SIG-M5 treated with dmso at 0.1 percent for 504 hours (cell line): ENCODE measurements around the gene SNX4.
"Not testable (repeated sequence)": the region's sequence is repeated elsewhere in the genome, so short reads cannot be mapped to it uniquely, and the experiment has no call there.

Source experiments
- DNase-seq: peaks from one replicate; lab custom pipeline; 2025; ENCODE audit not compliant: unreplicated experiment; lab: John Stamatoyannopoulos, UW

Gene SNX4

DNA sequence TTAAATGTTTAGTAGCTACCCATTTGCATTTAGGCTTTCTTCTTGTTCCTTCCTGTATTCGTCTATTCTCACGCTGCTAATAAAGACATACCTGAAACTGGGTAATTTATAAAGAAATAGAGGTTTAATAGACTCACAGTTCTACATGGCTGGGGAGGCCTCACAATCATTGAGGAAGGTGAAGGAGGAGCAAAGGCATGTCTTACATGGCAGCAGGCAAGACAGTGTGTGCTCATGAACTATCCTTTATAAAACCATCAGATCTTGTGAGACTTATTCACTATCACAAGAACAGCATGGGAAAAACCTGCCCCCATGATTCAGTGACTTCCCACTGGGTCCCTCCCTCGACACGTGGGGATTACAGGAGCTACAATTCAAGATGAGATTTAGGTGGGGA, 114.5 kb downstream of the SNX4 start:
- DNase-seq: not testable (repeated sequence)

DNA sequence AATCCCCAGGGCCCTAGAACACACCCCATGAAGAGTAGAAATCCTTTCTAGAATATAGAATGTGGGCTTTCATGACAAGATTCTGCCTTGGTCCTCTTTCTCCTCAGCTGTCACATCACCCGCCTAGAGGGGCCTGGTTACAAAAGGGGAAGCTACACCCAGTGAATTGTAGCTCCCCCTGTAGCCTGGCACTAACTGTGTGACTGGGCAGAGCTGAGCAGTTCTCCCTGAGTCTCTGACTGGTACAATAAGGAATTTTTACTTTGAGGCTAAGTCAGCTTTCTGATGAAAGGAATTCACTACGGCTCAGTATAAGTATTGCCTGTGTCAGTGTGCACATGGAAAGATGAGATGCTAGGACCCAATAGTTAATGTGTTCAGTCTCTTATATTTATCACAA, 116.2 kb downstream of the SNX4 start:
- peak; percentile 44 for DNase-seq

DNA sequence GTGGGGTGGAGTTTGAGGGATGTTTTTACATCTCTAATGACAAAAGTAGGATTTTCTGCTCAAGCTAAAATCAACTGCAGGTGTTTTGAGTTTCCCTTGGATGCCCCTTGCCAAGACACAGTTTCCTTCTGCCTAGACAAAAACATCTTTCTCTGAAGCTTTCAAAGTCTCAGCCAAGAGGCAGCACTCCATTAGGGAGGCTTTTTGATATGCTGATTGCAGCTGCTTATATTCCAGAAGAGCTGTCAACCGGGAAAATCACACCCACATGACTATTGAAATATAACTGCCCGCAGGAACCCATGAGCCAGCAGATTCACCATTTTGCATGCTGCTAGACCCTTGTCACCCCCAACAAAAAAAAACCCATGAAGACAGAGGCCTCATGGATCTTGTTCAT, 117.4 kb downstream of the SNX4 start:
- DNase-seq: no peak

DNA sequence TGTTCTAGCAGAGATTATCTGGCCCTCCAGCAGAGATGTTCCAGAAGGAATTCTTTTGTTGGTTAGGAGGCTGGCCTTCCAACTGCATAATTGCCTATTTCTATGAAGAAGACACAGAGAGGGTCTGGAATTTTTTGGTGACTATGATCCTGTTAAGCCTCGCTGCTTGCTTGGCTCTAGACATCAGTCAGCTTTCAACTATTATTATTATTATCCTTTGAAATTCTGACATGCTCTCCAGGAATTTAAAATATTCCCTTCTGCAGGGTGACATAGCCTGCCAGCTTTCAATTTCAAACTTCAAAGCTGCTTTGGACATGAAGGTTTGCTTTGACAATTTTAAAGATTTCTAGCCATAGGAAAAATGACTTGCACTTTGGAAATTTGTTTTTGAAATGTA, 118.6 kb downstream of the SNX4 start:
- DNase-seq: no peak

DNA sequence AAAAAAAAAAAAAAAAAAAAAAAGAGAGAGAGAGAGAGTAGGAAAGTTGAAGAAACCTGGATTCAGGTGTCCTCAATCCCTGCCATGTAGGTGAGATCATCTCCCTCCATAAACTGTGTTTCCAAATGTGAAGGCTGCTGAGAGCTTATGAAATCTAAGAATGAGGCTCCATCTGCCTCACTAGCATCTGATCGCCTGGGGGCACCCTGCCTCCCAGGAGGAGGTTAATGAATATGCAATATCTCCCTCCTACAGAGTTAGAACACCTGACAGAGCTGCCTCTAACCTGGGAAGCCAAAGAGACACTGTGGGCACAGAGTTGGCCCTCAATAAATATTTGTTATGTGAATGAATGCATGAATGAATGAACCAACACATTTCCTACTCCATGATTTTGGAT, 121.0 kb downstream of the SNX4 start:
- peak; percentile 15 for DNase-seq
